ENCODE data around the gene GALR2.

GALR2 gene

DNA sequence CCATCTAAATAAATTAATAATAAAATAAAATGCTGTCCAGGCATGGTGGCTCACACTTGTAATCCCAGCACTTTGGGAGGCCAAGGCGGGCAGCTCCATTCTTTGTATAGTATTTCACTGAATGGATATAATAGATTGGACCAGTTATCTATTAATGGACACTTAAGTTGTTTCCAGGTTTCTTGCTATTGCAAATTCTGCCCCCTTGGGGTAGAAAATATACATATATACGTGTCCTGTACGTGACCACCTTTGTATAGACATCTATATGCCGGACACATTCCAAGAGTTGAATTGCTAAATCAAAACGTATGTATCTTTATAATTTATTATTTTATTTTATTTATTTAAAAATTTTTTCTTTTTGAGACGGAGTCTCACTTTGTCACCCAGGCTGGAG is 32.9 kb downstream of the GALR2 start:
- DNase-seq (ENCODE audit: low spot score) = no peak
- Mint-ChIP-seq H3K4me3 (no peak overlapping the region), H3K36me3 (ENCODE audit: low read depth) (no peaks in the 10 kb centered on the region), H3K27me3 (ENCODE audit: low read depth) (peaks cover 7% of the 10 kb centered on the region), H3K27ac (no peak overlapping the region), H3K4me1 (ENCODE audit: low read depth) (peaks cover 9% of the 10 kb centered on the region), H3K9me3 (no peaks in the 10 kb centered on the region)

DNA sequence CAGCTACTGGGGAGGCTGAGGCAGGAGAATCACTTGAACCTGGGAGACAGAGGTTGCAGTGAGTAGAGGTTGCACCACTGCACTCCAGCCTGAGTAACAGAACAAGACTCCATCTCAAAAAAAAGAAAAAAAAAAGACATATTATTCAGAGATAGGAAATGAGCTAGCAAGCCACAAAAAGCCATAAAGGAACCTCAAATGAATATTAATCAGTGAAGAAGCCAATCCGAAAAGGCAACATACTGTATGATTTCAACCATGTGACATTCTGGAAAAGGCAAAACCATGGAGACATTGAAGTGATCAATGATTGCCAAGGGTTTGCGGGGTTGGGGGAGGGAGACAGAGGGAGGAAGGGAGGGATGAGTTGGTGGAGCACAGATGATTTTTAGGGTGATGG is 37.4 kb downstream of the GALR2 start:
- Mint-ChIP-seq H3K27ac (no peak overlapping the region), H3K27me3 (ENCODE audit: low read depth) (peaks cover 7% of the 10 kb centered on the region)

DNA sequence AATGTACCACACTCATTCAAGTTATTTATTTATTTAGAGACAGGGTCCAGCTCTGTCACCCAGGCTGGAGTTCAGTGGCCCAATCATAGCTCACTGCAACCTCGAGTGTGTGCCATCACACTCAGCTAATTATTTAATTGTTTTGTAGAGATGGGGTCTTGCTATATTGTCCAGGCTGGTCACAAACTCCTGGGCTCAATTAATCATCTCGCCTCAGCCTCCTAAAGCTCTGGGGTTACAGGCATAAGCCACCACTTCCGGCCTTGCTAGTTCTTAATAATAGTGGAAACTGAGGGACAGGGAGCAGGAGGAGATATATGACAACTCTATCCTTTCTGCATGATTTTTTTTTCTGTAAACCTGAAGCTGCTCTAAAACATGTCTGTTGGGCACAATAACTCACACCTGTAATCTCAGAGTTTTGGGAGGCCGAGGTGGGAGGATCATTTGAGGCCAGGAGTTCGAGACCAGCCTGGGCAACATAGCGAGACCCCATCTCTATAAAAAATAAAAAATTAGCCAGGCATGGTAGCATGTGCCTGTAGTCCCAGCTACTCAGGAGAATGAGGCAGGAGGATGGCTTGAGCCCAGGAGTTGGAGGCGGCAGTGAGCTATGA is 40.7 kb downstream of the GALR2 start:
- no peak for DNase-seq (ENCODE audit: low spot score)

More for the DNA sequence above, 37.4 kb downstream of the GALR2 start:
- Mint-ChIP-seq H3K4me3 (no peak overlapping the region), H3K36me3 (ENCODE audit: low read depth) (no peaks in the 10 kb centered on the region), H3K4me1 (ENCODE audit: low read depth) (no peaks in the 10 kb centered on the region), H3K9me3 (no peaks in the 10 kb centered on the region)
- no peak for DNase-seq (ENCODE audit: low spot score)

DNA sequence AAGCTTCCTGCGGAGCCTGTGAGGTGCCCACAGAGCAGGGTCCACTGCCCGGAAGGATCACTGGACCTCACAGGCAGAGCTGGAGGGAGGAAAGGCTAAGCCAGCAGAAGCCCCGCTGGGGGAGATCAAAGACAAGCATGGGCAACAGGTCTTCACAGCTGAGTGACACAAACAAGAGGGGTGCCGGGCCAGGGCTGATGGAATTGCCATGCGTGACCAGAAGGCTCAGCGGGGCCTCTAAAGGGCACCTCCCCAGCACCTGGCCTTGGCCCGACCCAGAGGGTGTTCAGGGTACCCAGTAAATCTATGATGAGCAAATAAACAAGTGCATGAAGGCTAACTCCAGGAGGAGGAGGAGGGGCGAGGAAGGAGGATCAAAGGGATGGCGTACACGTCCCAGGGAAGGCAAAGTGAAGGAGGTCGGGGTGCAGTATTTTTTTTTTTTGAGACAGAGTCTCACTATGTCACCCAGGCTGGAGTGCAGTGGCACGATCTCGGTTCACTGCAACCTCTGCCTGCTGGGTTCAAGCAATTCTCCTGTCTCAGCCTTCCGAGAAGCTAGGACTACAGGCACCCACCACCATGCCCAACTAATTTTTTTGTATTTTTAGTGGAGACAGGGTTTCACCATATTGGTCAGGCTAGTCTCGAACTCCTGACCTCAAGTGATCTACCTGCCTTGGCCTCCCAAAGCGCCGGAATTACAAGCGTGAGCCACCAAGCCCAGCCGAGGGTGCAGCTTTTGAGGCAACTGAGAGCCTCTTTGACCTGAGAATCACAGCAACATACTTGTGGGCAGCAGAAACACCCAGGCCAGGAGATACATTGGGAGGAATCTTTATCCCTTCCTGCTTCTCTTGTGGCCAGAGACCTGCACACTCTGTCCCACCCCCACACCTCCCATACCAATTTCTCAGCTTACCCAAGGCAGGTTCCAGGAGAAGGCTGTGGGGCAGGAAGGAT is 45.1 kb downstream of the GALR2 start:
- no peaks in the 10 kb centered on the region for H3K9me3 Mint-ChIP-seq
- H3K4me1 Mint-ChIP-seq (ENCODE audit: low read depth) = peaks cover 9% of the 10 kb centered on the region
- no peaks in the 10 kb centered on the region for H3K36me3 Mint-ChIP-seq (ENCODE audit: low read depth)
- no peaks in the 10 kb centered on the region for H3K27me3 Mint-ChIP-seq (ENCODE audit: low read depth)
- DNase-seq (ENCODE audit: low spot score) = no peak
- no peak overlapping the region for H3K4me3 Mint-ChIP-seq
- H3K27ac Mint-ChIP-seq = no peak overlapping the region

More for the DNA sequence above, 40.7 kb downstream of the GALR2 start:
- Mint-ChIP-seq H3K36me3 (ENCODE audit: low read depth) (no peaks in the 10 kb centered on the region), H3K27me3 (ENCODE audit: low read depth) (peaks cover 7% of the 10 kb centered on the region), H3K4me3 (no peak overlapping the region), H3K27ac (no peak overlapping the region), H3K9me3 (no peaks in the 10 kb centered on the region), H3K4me1 (ENCODE audit: low read depth) (no peaks in the 10 kb centered on the region)

DNA sequence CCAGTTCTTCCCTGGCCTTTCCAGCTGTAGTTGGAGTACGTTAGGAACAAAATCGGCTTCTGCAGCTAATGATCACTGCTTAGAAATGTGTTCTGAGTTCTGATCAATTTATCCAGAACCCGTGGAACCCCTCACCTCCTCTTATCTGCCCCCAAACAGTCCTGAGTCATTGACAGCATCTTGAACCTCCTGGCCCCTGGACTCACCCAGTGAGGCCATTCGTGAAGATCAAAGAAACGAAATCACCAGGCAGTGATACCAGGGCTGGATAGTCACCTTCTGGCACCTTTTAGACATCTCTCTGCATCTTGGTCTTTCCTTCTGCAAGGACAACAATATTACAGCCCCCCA is 46.1 kb downstream of the GALR2 start:
- DNase-seq (ENCODE audit: low spot score) = no peak
- Mint-ChIP-seq H3K27me3 (ENCODE audit: low read depth) (no peaks in the 10 kb centered on the region), H3K4me1 (ENCODE audit: low read depth) (peaks cover 9% of the 10 kb centered on the region), H3K36me3 (ENCODE audit: low read depth) (no peaks in the 10 kb centered on the region), H3K9me3 (no peaks in the 10 kb centered on the region), H3K27ac (peak overlapping the region; percentile 47), H3K4me3 (no peak overlapping the region)

DNA sequence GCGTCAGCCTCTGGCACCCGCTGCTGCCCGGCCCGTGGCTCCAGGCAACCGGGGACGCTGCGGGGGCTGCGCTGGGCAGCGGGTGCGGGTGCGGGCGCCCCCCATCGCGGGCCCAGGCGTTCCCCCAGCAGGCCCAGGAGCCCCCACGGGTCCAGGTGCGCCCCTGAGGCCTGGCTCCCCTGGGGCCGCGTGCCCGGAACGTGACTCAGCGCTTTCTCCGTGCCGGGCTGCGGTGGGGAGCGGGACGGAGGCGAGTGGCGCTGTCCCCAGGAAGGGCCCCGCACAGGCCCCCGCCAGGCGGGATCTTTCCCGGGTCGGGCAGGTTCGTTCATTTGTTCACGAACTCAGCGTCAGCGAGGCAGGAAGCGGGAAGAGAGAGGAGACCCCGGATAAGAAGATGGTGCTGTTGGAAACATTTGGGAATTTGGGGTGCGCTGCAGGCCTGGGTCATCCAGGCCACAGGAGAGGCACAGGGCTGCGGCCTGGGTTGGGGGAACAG is 47.4 kb downstream of the GALR2 start:
- peak overlapping the region; percentile 34 for H3K4me3 Mint-ChIP-seq
- no peaks in the 10 kb centered on the region for H3K27me3 Mint-ChIP-seq (ENCODE audit: low read depth)
- peaks cover 15% of the 10 kb centered on the region for H3K4me1 Mint-ChIP-seq (ENCODE audit: low read depth)
- DNase-seq (ENCODE audit: low spot score) = no peak
- H3K9me3 Mint-ChIP-seq = no peaks in the 10 kb centered on the region
- H3K27ac Mint-ChIP-seq = peak overlapping the region; percentile 67
- H3K36me3 Mint-ChIP-seq (ENCODE audit: low read depth) = no peaks in the 10 kb centered on the region

DNA sequence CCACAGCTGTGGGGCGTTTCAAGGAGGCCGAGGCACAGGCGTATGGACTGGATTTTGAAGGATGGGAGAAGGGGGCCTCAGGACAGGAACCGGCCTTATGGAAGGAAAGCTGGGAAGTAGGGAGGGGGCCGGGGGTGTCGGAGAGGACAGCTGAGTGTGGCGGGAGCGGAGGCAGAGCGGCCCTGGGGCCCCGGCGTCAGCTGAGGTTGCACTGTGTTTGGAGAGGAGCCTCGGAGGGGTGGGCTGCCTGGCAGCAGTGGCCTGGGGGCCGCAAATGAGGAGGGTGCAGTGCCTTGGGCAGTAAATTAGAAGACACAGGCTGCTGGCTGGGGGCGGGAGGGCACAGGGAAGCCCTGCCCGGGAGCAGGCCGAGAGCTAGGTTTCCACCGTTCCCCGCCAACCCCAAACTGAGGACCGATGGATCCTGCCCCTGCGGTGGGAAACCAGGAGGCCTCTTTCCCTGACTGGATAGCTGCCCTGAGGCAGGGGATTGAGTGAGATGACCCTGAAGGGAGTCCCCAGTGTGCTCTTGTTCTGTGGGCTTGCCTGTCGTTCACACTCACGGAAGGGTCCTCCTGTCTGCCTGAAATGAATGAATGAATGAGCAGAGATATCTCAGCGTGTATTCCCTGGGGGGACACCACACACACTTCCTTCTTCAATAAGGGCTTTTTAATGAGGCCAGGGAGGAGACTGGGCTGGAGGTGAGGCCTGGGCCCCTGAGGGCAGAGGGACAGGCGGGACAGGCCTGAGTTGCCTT is 48.0 kb downstream of the GALR2 start:
- no peak for DNase-seq (ENCODE audit: low spot score)
- Mint-ChIP-seq H3K27me3 (ENCODE audit: low read depth) (no peaks in the 10 kb centered on the region), H3K9me3 (no peaks in the 10 kb centered on the region), H3K4me3 (peak overlapping the region; percentile 34), H3K36me3 (ENCODE audit: low read depth) (no peaks in the 10 kb centered on the region), H3K4me1 (ENCODE audit: low read depth) (peaks cover 19% of the 10 kb centered on the region), H3K27ac (peak overlapping the region; percentile 77)

DNA sequence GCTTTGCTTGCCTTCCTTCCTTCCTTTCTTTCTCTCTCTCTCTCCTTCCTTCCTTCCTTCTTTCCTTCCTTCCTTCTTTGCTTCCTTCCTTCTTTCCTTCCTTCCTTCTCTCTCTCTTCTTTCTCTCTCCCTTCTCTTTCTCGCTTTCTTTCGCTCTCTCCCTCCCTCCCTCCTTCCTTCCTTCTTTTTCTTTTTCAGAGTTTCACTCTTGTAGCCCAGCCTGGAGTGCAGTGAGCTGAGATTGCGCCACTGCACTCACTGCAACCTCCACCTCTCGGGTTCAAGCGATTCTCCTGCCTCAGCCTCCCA is 48.6 kb downstream of the GALR2 start:
- Mint-ChIP-seq H3K27me3 (ENCODE audit: low read depth) (no peaks in the 10 kb centered on the region), H3K9me3 (no peaks in the 10 kb centered on the region), H3K36me3 (ENCODE audit: low read depth) (no peaks in the 10 kb centered on the region), H3K4me1 (ENCODE audit: low read depth) (peaks cover 19% of the 10 kb centered on the region), H3K27ac (peak overlapping the region; percentile 77), H3K4me3 (peak overlapping the region; percentile 9)
- no peak for DNase-seq (ENCODE audit: low spot score)

DNA sequence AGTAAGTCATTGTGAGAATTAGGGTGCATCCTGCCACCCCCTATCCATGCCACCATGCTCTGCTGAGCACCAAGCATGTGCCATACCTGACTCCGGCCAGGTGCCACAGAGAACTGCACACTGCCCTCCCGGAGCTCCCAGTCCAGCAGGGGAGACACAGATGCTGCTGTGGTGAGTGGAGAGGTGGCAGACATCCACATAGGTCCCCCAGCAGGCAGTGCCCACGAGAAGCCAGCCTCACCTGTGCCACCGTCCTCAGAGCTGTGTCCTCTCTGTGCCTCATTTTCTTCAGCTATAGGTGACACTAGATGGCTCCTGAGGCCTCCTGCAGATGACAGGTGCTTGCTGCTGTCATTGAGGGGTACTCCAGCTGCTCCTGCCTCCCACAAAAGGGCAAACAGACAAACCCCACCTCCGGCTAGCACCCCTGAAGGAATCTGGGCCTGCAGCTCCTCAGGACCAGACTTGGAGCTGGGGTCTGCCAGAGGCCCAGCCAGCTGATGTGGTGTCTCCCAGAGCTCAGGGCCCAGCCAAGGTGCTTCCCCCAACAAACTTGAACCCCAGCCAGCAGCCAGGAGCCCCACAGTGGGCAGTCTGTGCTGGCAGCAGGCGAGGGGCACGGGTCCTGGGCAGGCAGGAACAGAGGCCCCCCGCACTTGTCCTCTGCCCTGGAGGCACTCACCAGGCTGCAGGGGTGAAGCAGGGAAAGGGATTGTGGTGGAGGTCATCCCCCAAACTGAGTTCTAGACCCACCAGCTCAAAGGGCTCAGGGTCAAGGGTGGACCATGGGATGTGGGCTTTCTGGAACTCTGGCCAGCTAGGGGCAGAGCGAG is 49.4 kb downstream of the GALR2 start:
- Mint-ChIP-seq H3K9me3 (no peaks in the 10 kb centered on the region), H3K27me3 (ENCODE audit: low read depth) (no peaks in the 10 kb centered on the region), H3K4me1 (ENCODE audit: low read depth) (peaks cover 19% of the 10 kb centered on the region), H3K27ac (no peak overlapping the region), H3K4me3 (no peak overlapping the region), H3K36me3 (ENCODE audit: low read depth) (no peaks in the 10 kb centered on the region)
- no peak for DNase-seq (ENCODE audit: low spot score)

DNA sequence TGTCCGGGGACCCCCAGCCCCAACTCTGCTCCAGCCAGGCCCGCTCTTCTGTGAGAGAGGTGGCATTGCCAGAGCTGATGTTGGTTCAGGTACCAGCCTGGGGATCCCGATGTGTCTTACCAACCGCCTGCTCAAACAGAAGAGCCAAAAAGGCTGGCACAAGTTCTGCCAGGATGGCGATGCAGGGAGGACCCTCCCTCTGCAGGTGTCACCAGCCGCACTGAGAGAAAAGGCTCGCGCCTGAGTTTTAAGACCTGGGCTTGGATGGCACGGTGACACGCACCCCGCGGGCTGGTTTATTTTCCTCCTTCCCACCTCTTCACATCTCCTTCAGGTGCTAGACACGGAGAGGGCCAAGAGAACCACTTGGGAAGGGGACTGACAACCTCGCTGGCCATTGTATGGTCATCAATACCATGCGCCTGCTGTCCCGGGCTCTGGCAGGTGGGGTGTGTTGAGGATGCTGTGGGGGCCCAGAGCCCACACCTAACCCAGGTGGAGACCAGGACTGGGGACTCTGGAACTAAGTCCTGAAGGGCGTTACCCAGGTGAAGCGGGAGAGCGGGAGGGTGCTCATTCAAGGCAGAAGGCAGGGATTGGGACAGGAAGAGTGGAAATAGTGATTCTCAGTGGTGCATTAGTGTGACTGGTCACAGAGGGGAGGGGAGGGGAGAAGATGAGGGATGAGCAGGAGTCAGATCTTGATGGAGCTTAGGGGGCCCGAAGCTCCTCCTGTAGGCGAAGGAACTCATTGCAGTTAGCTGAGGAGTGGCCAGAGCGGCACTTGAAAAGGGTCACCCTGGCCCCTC is 50.2 kb downstream of the GALR2 start:
- H3K9me3 Mint-ChIP-seq = no peaks in the 10 kb centered on the region
- no peak overlapping the region for H3K27ac Mint-ChIP-seq

DNA sequence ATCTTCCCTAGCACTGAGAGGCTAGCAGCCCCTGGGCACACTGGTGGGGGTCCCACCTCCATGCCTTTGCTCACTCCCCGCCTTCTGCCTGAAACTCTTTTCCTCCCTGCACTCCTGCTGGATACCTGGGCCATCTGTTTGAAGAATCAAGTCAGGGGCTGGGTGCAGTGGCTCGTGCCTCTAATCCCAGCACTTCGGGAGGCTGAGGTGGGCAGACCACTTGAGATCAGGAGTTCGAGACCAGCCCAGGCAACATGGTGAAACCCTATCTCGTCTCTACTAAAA is 50.8 kb downstream of the GALR2 start:
- Mint-ChIP-seq H3K27ac (no peak overlapping the region), H3K4me1 (ENCODE audit: low read depth) (peaks cover 19% of the 10 kb centered on the region), H3K36me3 (ENCODE audit: low read depth) (no peaks in the 10 kb centered on the region), H3K4me3 (no peak overlapping the region), H3K27me3 (ENCODE audit: low read depth) (no peaks in the 10 kb centered on the region), H3K9me3 (no peaks in the 10 kb centered on the region)
- DNase-seq (ENCODE audit: low spot score) = no peak

More for the DNA sequence above, 50.2 kb downstream of the GALR2 start:
- Mint-ChIP-seq H3K4me1 (ENCODE audit: low read depth) (peaks cover 19% of the 10 kb centered on the region), H3K27me3 (ENCODE audit: low read depth) (no peaks in the 10 kb centered on the region), H3K36me3 (ENCODE audit: low read depth) (no peaks in the 10 kb centered on the region), H3K4me3 (no peak overlapping the region)
- no peak for DNase-seq (ENCODE audit: low spot score)

DNA sequence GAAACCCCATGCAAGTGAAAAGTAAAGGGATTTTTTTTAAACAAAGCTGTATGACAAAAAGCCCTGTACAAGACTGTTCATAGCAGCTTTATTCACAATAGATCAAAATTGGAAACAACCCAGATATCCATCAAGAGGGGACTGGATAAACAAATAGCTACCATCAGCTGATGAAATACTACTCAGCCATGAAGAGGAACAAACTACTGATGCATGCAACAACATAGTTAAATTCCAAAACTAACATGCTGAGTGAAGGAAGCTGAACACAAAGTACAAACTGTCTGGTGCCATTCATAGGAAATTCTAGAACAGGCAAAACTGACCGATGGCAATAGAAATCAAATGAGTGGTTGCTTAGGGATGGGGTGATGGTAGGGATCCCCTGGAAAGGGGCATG is 51.3 kb downstream of the GALR2 start:
- no peaks in the 10 kb centered on the region for H3K9me3 Mint-ChIP-seq
- no peak overlapping the region for H3K27ac Mint-ChIP-seq
- H3K4me1 Mint-ChIP-seq (ENCODE audit: low read depth) = peaks cover 16% of the 10 kb centered on the region
- H3K27me3 Mint-ChIP-seq (ENCODE audit: low read depth) = no peaks in the 10 kb centered on the region
- H3K4me3 Mint-ChIP-seq = no peak overlapping the region
- no peaks in the 10 kb centered on the region for H3K36me3 Mint-ChIP-seq (ENCODE audit: low read depth)
- no peak for DNase-seq (ENCODE audit: low spot score)
